Measurements from ENCODE around the gene CUL5. TPM values are rescaled to one million over a fixed set of nuclear protein-coding genes. Genes with fewer than 3 reads are reported as not detected.

The CUL5 gene
- polyA plus RNA-seq, 1 donor (not counting 4 experiments of a cell fraction or from before 2014, with no cell fraction given): 15.1 TPM

DNA sequence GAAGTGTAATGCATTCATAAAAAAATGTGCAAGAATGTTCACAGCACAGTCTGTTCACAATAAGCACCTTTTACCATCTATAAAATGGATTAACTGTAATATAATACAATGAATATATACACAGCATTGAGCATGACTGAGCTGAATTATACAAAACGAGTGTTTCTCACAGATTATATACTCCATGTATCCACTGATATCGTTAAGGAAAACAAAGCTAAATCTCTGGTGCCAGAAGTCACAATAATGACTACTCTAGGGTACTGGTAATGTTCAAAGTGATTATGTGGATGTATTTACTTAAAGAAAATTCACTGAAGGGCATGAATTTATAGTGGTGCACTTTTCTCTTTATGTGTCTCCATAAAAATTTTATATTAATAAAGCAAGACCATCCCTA is 145.9 kb downstream of the CUL5 start:
- H3K27ac ChIP-seq (ENCODE audit: control insufficient read depth, insufficient read depth, low read length): no peak overlapping the region
- TF ChIP-seq, protein P1, sequence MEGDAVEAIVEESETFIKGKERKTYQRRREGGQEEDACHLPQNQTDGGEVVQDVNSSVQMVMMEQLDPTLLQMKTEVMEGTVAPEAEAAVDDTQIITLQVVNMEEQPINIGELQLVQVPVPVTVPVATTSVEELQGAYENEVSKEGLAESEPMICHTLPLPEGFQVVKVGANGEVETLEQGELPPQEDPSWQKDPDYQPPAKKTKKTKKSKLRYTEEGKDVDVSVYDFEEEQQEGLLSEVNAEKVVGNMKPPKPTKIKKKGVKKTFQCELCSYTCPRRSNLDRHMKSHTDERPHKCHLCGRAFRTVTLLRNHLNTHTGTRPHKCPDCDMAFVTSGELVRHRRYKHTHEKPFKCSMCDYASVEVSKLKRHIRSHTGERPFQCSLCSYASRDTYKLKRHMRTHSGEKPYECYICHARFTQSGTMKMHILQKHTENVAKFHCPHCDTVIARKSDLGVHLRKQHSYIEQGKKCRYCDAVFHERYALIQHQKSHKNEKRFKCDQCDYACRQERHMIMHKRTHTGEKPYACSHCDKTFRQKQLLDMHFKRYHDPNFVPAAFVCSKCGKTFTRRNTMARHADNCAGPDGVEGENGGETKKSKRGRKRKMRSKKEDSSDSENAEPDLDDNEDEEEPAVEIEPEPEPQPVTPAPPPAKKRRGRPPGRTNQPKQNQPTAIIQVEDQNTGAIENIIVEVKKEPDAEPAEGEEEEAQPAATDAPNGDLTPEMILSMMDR (optimal IDR thresholded peaks at IDR 0.05 in 1 of 3, IDR thresholded peaks at IDR 0.05 in 1 of 3, conservative IDR thresholded peaks at IDR 0.05 in 1 of 3; ENCODE audit: extremely low read depth in 1 of 3, insufficient read depth in 2 of 3, low read length in 3 of 3): no peak
- TF ChIP-seq EZH2 (IDR thresholded peaks at IDR 0.05; ENCODE audit: low read length): no peak
- no peak overlapping the region for H3K4me3 ChIP-seq (ENCODE audit: control insufficient read depth in 2 of 3, extremely low read depth in 1 of 3, insufficient read depth in 2 of 3, low read depth in 1 of 3, low read length in 3 of 3)
- H3K9me1 ChIP-seq (ENCODE audit: control insufficient read depth, extremely low read depth, insufficient read depth, low read length): no peaks in the 10 kb centered on the region
- H3K4me2 ChIP-seq (ENCODE audit: control insufficient read depth, extremely low read depth, insufficient read depth, low read depth, low read length): no peak overlapping the region
- dilution Hi-C loops (cut with MboI; ENCODE audit: extremely low pct_ligation_motif_present, low sequenced_read_pairs): no loop called here
- H3K79me2 ChIP-seq (ENCODE audit: control insufficient read depth, insufficient read depth, low read length): no peaks in the 10 kb centered on the region
- H3K9ac ChIP-seq (ENCODE audit: control insufficient read depth, extremely low read depth, insufficient read depth, low read length): no peak overlapping the region
- H3K36me3 ChIP-seq (ENCODE audit: control insufficient read depth in 2 of 2, extremely low read depth in 1 of 2, insufficient read depth in 2 of 2, low read length in 2 of 2): peaks cover 5 to 7% of the 10 kb centered on the region in 2 experiments
- no peaks in the 10 kb centered on the region for H4K20me1 ChIP-seq (ENCODE audit: control insufficient read depth, extremely low read depth, insufficient read depth, low read length)
- FAIRE-seq (no peak), DNase-seq (ENCODE audit: low read depth, low spot score) (no peak)
- H3K27me3 ChIP-seq (ENCODE audit: control insufficient read depth, extremely low read depth, insufficient read depth, low read length): no peaks in the 10 kb centered on the region
- H2AFZ ChIP-seq (ENCODE audit: control insufficient read depth, low read length): no peak overlapping the region
- H3K4me1 ChIP-seq (ENCODE audit: control insufficient read depth, extremely low read depth, insufficient read depth, low read length): no peaks in the 10 kb centered on the region
- no peaks in the 10 kb centered on the region for H3K9me3 ChIP-seq (ENCODE audit: control insufficient read depth, low read depth, low read length)

Small RNAs within 50 kb of the gene (small RNA-seq; reads per million reads assigned to genes)
- 0 reads per million in 3 experiments for gene RF00019 (ENCODE audit: insufficient read length in 3 of 3, low read depth in 3 of 3, low replicate concordance in 1 of 3)

Other genes starting within 250 kb of the CUL5 start
- gene SLC35F2, start 150.1 kb upstream of the CUL5 start, polyA plus RNA-seq: 31.6 to 59.5 TPM (median 47.2 TPM) in 3 replicates
- not detected in 3 replicates for gene RAB39A, start 80.5 kb upstream of the CUL5 start, polyA plus RNA-seq
- gene ACAT1, start 112.7 kb downstream of the CUL5 start, polyA plus RNA-seq: 60.0 to 106 TPM (median 61.5 TPM) in 3 replicates
- gene NPAT, start 213.7 kb downstream of the CUL5 start, polyA plus RNA-seq: 6.1 to 8.0 TPM (median 6.3 TPM) in 3 replicates
- gene ATM, start 214.2 kb downstream of the CUL5 start, polyA plus RNA-seq: 18.6 to 28.5 TPM (median 21.5 TPM) in 3 replicates